ENCODE data around the gene OTUD6A.

DNA sequence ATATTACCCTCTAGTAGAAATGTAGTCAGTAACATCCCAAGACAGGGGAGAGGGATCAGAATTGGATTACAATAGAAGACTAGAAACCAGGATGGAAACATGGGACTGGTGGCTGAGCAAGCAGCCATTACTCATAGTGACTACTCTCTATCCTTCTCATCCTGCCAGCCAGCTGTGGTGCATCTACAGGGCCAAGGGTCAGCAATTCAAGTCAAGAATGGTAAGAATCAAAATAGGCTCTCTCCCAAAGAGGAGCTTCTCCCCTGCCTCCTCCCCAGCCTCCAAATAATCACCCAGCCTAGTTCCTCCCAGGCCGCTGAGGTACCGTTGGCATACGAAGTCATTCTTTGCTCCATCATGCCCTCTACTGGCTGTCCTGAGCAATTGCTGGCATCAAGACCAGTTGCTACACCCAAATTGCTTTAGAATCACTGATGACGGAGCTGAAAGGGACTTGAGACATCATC lies 31.9 kb upstream of the OTUD6A start:
- TF ChIP-seq, protein P1, sequence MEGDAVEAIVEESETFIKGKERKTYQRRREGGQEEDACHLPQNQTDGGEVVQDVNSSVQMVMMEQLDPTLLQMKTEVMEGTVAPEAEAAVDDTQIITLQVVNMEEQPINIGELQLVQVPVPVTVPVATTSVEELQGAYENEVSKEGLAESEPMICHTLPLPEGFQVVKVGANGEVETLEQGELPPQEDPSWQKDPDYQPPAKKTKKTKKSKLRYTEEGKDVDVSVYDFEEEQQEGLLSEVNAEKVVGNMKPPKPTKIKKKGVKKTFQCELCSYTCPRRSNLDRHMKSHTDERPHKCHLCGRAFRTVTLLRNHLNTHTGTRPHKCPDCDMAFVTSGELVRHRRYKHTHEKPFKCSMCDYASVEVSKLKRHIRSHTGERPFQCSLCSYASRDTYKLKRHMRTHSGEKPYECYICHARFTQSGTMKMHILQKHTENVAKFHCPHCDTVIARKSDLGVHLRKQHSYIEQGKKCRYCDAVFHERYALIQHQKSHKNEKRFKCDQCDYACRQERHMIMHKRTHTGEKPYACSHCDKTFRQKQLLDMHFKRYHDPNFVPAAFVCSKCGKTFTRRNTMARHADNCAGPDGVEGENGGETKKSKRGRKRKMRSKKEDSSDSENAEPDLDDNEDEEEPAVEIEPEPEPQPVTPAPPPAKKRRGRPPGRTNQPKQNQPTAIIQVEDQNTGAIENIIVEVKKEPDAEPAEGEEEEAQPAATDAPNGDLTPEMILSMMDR (IDR thresholded peaks at IDR 0.05; ENCODE audit: poor library complexity, severe bottlenecking): peak; percentile 72
- TF ChIP-seq RAD21 (conservative IDR thresholded peaks at IDR 0.05): peak; percentile 71
- TF ChIP-seq, protein P2, sequence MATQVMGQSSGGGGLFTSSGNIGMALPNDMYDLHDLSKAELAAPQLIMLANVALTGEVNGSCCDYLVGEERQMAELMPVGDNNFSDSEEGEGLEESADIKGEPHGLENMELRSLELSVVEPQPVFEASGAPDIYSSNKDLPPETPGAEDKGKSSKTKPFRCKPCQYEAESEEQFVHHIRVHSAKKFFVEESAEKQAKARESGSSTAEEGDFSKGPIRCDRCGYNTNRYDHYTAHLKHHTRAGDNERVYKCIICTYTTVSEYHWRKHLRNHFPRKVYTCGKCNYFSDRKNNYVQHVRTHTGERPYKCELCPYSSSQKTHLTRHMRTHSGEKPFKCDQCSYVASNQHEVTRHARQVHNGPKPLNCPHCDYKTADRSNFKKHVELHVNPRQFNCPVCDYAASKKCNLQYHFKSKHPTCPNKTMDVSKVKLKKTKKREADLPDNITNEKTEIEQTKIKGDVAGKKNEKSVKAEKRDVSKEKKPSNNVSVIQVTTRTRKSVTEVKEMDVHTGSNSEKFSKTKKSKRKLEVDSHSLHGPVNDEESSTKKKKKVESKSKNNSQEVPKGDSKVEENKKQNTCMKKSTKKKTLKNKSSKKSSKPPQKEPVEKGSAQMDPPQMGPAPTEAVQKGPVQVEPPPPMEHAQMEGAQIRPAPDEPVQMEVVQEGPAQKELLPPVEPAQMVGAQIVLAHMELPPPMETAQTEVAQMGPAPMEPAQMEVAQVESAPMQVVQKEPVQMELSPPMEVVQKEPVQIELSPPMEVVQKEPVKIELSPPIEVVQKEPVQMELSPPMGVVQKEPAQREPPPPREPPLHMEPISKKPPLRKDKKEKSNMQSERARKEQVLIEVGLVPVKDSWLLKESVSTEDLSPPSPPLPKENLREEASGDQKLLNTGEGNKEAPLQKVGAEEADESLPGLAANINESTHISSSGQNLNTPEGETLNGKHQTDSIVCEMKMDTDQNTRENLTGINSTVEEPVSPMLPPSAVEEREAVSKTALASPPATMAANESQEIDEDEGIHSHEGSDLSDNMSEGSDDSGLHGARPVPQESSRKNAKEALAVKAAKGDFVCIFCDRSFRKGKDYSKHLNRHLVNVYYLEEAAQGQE (IDR thresholded peaks at IDR 0.05; ENCODE audit: borderline replicate concordance): no peak
- no peak for TF ChIP-seq EZH2 (IDR thresholded peaks at IDR 0.05; ENCODE audit: borderline replicate concordance, insufficient read depth, low read length, poor library complexity, severe bottlenecking)
- no peak for TF ChIP-seq POLR2AphosphoS5 (IDR thresholded peaks at IDR 0.05)
- TF ChIP-seq EP300 (conservative IDR thresholded peaks at IDR 0.05; ENCODE audit: poor library complexity, severe bottlenecking): no peak
